Islet precursor cell (in vitro differentiated cells): ENCODE data around the gene GGACT.

Source experiments
- DNase-seq: peaks from one replicate; pipeline ENCODE4 v3.0.0-alpha.2; 2018

Gene GGACT

GRCh38 chr13:100510208-100510957 is 78.2 kb downstream of the GGACT start:
- no peak for DNase-seq

DNA sequence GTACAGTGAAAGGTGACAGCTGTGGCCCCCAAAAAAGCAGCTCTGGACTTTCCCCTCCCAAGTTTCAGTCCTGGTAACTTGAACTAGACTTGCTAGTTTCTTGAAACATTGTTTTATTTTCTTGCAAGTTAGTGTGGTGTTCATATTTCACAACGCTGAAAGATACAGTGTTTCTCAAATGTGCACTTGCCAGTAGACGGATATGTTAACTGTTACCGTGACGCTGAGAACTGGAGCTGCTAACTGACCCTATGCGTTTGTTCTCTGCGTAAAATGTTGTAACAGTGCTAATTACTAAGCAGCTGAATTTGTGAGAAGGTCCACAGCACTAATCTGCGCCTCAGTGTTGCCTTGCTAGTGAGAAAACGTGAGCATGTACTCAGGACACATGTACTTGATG is 79.6 kb downstream of the GGACT start:
- no peak for DNase-seq

GRCh38 chr13:100508455-100508854 is 80.1 kb downstream of the GGACT start:
- no peak for DNase-seq

DNA sequence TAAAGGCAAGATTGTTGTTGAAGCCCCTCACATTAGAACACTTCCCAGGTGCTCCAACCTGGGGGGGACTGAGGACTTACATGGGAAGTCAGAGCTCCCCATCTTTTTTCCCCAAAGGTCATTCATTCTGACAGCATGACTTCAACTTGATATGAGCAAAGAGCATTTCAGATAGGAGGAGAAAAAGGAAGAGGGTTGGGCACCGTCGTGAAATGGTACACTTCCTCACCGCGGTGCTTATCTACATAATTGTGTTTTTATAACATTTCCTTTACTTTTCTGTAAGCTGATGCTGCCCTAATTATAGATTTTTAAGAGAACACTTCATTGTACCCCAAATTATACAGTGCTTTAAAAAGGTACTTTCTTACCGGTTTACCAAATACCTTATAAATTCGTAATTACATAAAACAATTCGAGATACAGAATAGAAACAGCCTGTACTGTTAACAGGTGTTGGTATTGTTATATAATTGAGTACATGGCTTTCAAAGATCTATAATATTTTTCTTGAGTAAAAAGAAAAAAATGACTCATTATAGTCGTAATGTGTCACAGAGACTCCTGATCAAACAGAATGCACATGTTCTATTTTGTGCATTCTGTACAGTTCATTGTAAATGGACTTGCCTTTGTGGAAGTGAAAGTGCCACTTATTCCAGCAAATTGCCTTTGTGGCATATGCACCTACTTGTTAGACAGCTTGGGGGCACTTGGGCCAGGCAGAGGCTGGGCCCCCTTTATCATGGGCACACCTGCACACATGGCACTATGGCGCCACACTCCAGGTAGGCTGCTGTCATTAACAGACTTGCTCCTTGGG is 81.8 kb downstream of the GGACT start:
- DNase-seq: no peak

- no peak for DNase-seq
These were observed 82.4 kb downstream of the GGACT start for GRCh38 chr13:100506154-100506553.

DNA sequence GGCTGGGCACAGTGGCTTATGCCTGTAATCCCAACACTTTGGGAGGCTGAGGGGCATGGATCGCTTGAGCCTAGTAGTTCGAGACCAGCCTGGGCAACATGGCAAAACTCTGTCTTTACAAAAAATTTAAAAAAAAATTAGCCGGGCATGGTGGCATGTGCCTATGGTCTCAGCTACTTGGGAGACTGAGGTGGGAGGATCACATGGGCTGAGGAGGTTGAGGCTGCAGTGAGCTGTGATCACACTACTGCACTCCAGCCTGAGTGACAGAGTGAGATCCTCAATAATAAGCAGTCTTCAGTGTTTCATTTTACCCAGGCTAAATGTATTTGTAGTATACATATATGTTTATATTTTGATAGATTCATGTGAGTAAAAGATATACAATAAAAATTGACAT is 85.0 kb downstream of the GGACT start:
- no peak for DNase-seq

DNA sequence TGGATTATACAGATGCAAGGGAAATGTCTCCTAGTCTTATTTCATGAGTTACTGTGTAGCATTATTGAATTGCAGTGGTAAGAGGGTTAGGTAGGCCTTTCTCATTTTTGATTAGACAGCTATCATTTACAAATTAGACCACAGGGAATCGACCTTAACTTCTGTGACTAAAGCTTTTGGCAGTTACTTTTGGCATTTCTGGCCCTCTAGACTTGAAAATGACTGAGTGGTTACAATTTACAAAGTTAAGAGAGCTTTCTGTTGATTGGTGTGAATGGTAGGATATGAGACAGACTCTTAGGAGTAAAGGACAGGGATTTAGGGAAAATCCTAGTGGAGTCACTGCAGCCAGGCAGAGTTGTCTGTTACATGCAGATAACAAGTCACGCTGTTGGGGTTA is 86.1 kb downstream of the GGACT start:
- no peak for DNase-seq

DNA sequence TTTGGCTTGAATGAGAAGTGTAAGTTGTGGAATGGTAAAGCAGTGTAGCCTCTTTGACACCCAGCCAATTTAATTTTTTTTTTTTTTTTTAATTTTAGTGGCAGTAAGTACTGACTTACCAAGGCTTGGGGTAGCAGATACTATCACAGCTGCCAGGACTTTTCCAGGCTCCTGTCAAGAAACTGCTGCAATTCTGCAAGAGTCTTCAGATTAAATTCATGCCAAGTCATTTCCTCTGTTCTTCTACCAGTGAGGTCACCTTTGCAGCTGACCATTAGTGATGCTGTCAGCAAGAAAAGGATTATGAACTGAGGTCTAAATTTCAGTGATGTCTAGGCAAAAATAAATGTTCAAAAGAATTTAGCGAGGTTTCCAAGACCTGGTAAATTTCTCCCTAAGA is 91.2 kb downstream of the GGACT start:
- DNase-seq: no peak

DNA sequence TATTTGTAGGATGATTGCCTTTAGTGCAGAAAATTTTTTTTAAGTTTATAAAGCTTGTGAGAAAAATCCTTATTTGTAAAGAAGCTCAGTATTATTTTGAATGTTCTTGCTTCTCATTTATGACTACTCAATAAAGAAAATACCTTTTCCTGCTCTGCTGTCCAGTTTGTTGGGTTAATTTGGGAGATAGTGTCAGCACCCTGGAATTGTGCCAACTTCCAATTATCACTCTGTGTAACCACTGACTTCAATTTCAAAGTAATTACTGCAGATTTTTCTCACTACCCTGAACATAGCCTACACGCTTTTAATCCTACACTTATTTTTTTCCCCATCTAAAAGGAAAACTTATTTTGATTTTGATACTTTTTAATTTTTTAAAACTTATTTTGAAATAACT is 93.1 kb downstream of the GGACT start:
- no peak for DNase-seq

DNA sequence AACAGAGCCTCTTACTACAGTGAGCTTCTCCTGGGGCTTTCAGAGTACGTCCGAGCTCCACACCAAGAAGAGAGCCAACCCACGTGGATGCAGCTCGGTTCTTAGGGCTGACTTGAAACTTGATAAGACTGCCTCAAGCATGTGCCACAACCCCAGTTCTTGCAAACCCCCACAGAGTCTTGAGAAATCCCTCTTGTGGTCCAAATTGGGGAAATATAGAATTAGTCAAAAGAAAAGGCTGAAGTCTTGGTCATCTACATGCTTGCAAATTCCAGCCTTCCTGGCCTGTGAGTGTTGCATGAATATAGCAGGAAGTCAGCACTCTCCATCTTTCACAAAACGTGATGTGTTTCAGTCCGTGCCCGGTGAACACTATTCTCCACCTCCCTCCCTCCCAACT is 95.2 kb downstream of the GGACT start:
- no peak for DNase-seq

- DNase-seq: no peak
These were observed 97.3 kb downstream of the GGACT start for GRCh38 chr13:100491164-100491842.

DNA sequence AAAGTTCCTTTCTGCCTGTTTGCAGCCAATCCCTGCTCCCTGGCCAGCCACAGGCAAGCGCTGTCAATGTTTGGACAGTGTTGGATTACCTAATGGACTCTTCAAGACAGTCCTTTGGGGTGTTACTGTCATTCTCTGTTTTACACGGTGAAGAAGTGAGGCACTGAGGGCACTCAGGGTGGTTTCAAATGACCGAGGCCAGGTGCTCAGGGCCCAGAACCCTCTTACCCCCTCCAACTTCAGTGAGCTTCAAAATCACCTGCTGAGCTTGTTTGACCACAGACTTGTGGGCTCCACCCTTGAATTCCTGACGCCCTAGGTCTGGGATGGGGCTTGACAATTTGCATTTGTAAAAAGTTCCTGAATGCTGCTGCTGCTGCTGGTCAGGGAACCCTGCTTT is 97.9 kb downstream of the GGACT start:
- peak; percentile 80 for DNase-seq

DNA sequence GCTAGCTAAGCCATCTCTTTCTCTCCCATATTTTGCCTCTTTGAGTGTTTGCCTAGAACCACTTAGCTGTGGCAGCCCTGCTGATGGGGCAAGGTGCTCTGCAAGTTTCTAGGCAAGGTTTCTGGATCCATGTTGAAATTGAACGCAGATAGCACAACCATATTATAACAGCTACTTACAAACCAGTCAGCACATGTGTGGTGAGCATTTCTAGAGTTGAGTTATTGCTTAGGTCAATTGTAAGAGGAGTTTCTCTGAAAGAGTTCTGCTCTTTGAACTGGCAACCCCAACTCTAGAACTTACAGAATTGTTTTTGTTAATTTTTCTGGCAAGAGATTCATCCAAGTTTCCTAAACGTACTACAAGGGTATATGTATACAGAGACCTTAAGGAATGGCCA is 103.3 kb downstream of the GGACT start:
- no peak for DNase-seq

DNA sequence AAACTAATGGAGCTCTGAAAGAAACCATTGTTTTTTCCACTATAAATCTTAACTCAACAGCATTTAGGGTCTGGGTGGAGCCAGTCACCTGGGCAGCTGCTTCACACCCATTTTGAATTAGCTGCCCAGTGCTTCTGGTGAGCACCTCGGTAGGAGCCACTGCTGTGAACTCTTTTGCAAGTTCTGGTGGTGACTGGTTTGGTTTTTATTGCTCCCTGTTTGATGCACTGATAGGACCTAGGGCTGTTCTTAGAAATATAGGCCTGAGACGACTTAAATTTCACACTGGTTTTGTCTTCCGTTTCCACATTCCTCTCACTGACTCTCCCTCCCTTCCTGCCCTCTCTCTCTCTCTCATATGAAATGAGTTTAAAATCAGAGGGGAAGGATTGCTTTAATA is 103.9 kb downstream of the GGACT start:
- no peak for DNase-seq

DNA sequence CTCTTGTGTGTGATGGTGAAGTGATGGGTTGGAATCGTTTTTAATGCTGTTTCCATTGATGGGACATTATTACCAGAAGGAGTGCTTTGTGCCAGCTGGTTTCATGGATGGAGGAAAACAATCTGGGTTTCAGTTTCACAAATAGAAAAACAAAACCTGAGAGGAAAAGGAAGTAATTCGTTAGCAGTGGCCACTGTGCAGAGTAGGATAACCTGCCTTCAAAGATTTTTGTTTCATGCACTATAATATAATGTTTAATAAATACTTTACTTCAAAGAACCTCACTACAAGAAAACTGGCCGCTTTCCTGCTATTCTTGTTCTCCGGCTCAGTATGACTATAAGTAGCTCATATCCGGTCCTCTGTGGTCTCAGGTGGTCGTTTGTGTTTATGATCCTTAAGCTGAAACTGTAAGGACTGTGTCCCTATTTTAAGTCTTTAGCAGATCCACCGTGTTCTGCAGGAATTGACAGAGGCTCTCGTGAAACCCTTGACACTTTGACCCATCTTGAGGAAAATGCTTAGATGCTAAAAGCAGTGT is 104.7 kb downstream of the GGACT start:
- DNase-seq: no peak

DNA sequence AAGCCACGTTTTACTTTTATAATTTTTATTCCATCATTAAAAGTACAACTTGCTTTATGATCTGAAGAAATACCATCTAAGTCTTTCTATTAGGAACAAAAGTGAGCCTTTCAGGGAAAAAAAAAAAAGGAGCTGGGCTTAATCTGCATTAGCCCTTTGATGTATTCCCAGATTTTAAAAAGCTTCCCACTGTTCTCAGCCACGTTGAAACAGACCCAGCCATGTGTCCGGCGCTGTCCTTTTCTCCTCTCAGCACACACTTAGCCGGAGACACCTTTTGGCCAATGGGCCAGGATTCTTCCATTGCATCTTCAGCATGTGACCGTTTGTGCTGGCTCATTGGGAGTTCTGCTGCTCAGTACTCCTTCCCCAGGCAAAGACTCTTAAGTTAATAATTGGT is 105.5 kb downstream of the GGACT start:
- DNase-seq: no peak

DNA sequence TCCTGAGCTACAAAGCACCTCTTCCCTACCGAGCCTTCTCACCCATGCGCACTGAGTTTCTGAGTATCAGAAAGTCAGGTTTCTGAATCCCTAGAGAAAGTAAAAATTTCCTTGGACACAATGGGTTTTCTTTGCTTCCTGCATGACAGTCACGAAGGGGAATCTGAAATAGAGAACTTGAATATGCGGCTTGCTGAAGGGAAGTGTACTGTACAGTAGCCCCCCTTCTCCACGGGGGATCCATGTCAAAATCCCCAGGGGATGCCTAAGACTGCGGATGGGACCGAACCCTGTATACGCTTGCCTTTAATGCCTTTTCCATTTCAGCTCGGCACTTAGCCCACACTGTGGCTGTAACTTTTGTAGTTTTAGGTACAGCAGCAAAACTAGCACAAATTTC is 107.9 kb downstream of the GGACT start:
- no peak for DNase-seq
